Fibroblast of skin of left quadriceps (primary cell): ENCODE results near the gene CHST8.

Experiments
- DNase-seq, 2 experiments: peaks; one replicate each; pipeline ENCODE4 v3.0.0-alpha.2; 2013; ENCODE audit warnings: low read depth in 2 of 2

CHST8 gene

GRCh38 chr19:33734913-33735312 is 113.2 kb downstream of the CHST8 start:
- no peak for DNase-seq

GRCh38 chr19:33736158-33736557 is 114.4 kb downstream of the CHST8 start:
- no peak for DNase-seq

- DNase-seq, result no peak
Observed at GRCh38 chr19:33736787-33737186, 115.0 kb downstream of the CHST8 start.

- DNase-seq, result no peak
Observed at GRCh38 chr19:33737681-33738371, 116.1 kb downstream of the CHST8 start.

GRCh38 chr19:33740811-33741396 is 119.2 kb downstream of the CHST8 start:
- DNase-seq, result peak; percentile 9 to 10

GRCh38 chr19:33745297-33745696 is 123.5 kb downstream of the CHST8 start:
- no peak for DNase-seq

GRCh38 chr19:33746159-33746558 is 124.4 kb downstream of the CHST8 start:
- DNase-seq, result no peak

GRCh38 chr19:33747273-33747672 is 125.5 kb downstream of the CHST8 start:
- no peak for DNase-seq

- no peak for DNase-seq
Observed at GRCh38 chr19:33748231-33748630, 126.5 kb downstream of the CHST8 start.

- no peak for DNase-seq
Observed at GRCh38 chr19:33749016-33749415, 127.3 kb downstream of the CHST8 start.

- DNase-seq, result no peak
Observed at GRCh38 chr19:33749619-33750175, 127.9 kb downstream of the CHST8 start.

GRCh38 chr19:33750587-33751435 is 129.1 kb downstream of the CHST8 start:
- no peak for DNase-seq

- no peak for DNase-seq
Observed at GRCh38 chr19:33751436-33751770, 129.7 kb downstream of the CHST8 start.

- DNase-seq, result no peak
Observed at GRCh38 chr19:33752018-33752800, 130.5 kb downstream of the CHST8 start.

- no peak for DNase-seq
Observed at GRCh38 chr19:33752945-33753344, 131.2 kb downstream of the CHST8 start.

GRCh38 chr19:33754361-33754760 is 132.6 kb downstream of the CHST8 start:
- no peak for DNase-seq

- DNase-seq, result no peak
Observed at GRCh38 chr19:33755099-33756035, 133.6 kb downstream of the CHST8 start.

- no peak for DNase-seq
Observed at GRCh38 chr19:33756177-33756576, 134.4 kb downstream of the CHST8 start.

GRCh38 chr19:33758541-33759013 is 136.8 kb downstream of the CHST8 start:
- DNase-seq, result no peak

GRCh38 chr19:33759356-33759755 is 137.6 kb downstream of the CHST8 start:
- DNase-seq, result no peak
